PC-3 (cell line): ENCODE measurements around the gene PILRA. TPM values are rescaled to one million over a fixed set of nuclear protein-coding genes. Genes with fewer than 3 reads are reported as not detected.

ENCODE experiments used
- ATAC-seq: fragments of 200-7000 bp; cut with Tn5 transposase; 2 replicates; pipeline ENCODE4 v1.9.1; 2020; ENCODE audit warnings: mild to moderate bottlenecking, moderate library complexity
- BruUV-seq: library from RNA; stranded (reverse); fragments of 400-500 nt; replicated peaks from 2 replicates; lab custom pipeline; 2021; lab: Mats Ljungman, UMichigan
- CTCF ChIA-PET: fragments of 300-600 bp; sonication (Branson Sonifier 250); formaldehyde crosslinking; loops from one replicate; lab custom pipeline; 2022; ENCODE audit warnings: antibody characterized with exemption; lab: Charles Lee
- POLR2A ChIA-PET: fragments of 300-600 bp; sonication (Branson Sonifier 250); formaldehyde crosslinking; loops from one replicate; lab custom pipeline; 2022; ENCODE audit warnings: antibody characterized with exemption; ENCODE audit not compliant: unreplicated experiment; lab: Charles Lee
- DNase-seq: peaks from one replicate; pipeline ENCODE4 v3.0.0-alpha.2; 2015
- H2AFZ ChIP-seq: fragments of 300-600 bp; sonication (generic); 2 replicates; pipeline ENCODE4 v1.6.0; 2016; ENCODE audit warnings: antibody characterized with exemption, low read length
- H3F3A ChIP-seq: fragments of 300-600 bp; sonication (generic); one replicate; pipeline ENCODE4 v1.6.0; 2017; ENCODE audit warnings: antibody characterized with exemption, low read length, control low read depth, mild to moderate bottlenecking; ENCODE audit not compliant: unreplicated experiment
- H3K27ac ChIP-seq: fragments of 300-600 bp; sonication (generic); 2 replicates; pipeline ENCODE4 v1.5.1; 2016; ENCODE audit warnings: mild to moderate bottlenecking, low read length
- H3K27me3 ChIP-seq: fragments of 300-600 bp; sonication (generic); 2 replicates; pipeline ENCODE4 v1.6.1; 2016; ENCODE audit warnings: low read length, mixed read lengths
- H3K36me3 ChIP-seq: fragments of 300-600 bp; sonication (generic); 2 replicates; pipeline ENCODE4 v1.6.1; 2016; ENCODE audit warnings: low read depth, mixed run types, low read length, mixed read lengths
- H3K4me1 ChIP-seq: fragments of 300-600 bp; sonication (generic); 2 replicates; pipeline ENCODE4 v1.5.1; 2016; ENCODE audit warnings: low read length; ENCODE audit not compliant: insufficient read depth
- H3K4me2 ChIP-seq: fragments of 300-600 bp; sonication (generic); 2 replicates; pipeline ENCODE4 v1.6.0; 2016; ENCODE audit warnings: low read length
- H3K4me3 ChIP-seq: fragments of 300-600 bp; sonication (generic); 2 replicates; pipeline ENCODE4 v1.5.1; 2016; ENCODE audit warnings: mild to moderate bottlenecking, low read length, mixed read lengths
- H3K79me2 ChIP-seq: fragments of 300-600 bp; sonication (generic); 2 replicates; pipeline ENCODE4 v1.6.1; 2017; ENCODE audit warnings: low read length, mixed read lengths
- H3K9ac ChIP-seq: fragments of 300-600 bp; sonication (generic); 2 replicates; pipeline ENCODE4 v1.6.0; 2016; ENCODE audit warnings: mild to moderate bottlenecking, low read length
- H3K9me2 ChIP-seq: fragments of 300-600 bp; sonication (generic); replicated peaks from 2 replicates; pipeline ENCODE4 v1.6.1; 2016; ENCODE audit warnings: mixed run types, low read length, mixed read lengths
- H3K9me3 ChIP-seq: fragments of 300-600 bp; sonication (generic); 2 replicates; pipeline ENCODE4 v1.6.1; 2016; ENCODE audit warnings: low read length, mixed read lengths
- H4K20me1 ChIP-seq: fragments of 300-600 bp; sonication (generic); 2 replicates; pipeline ENCODE4 v1.6.1; 2016; ENCODE audit warnings: low read length, mixed read lengths
- CTCF ChIP-seq: fragments of 300-600 bp; sonication (generic); conservative IDR thresholded peaks from 2 replicates; pipeline ENCODE4 v1.5.1; 2017; ENCODE audit warnings: antibody characterized with exemption, low read depth, mild to moderate bottlenecking, low read length
- EZH2 ChIP-seq: fragments of 300-600 bp; sonication (generic); IDR thresholded peaks from one replicate; pipeline ENCODE4 v1.6.1; 2017; ENCODE audit warnings: antibody characterized with exemption, mild to moderate bottlenecking, low read length; ENCODE audit not compliant: unreplicated experiment
- EZH2phosphoT487 ChIP-seq: fragments of 300-600 bp; sonication (generic); IDR thresholded peaks from 2 replicates; pipeline ENCODE4 v1.6.1; 2018; ENCODE audit warnings: mild to moderate bottlenecking, antibody characterized with exemption, low read length, borderline replicate concordance
- intact Hi-C: fragments of 100-400 bp; cut with micrococcal nuclease; formaldehyde crosslinking; loops from 2 replicates; pipeline ENCODE4 v1.9.0; 2023
- total RNA-seq: library from RNA; depleted of rRNA; stranded (reverse); fragments of >200 nt; gene quantifications from 2 replicates; pipeline ENCODE4 v1.2.3, GENCODE V29; 2014

Gene PILRA
- total RNA-seq, 1 experiment from 2014 or later: 1.9 TPM

- no peak for ATAC-seq
- CTCF ChIA-PET: no interaction called here
- TF ChIP-seq CTCF: no peak
- TF ChIP-seq EZH2phosphoT487: no peak
- no peak for TF ChIP-seq EZH2
Observed at GRCh38 chr7:100352984-100353684, 20.2 kb upstream of the PILRA start.

GRCh38 chr7:100353685-100354330, 19.5 kb upstream of the PILRA start:
- DNase-seq (no peak), ATAC-seq (no peak)
- H3F3A ChIP-seq: no peaks in the 10 kb centered on the region
- no peaks in the 10 kb centered on the region for H4K20me1 ChIP-seq
- no peak overlapping the region for H3K9ac ChIP-seq
- H3K4me3 ChIP-seq: no peak overlapping the region
- H3K4me1 ChIP-seq: no peaks in the 10 kb centered on the region
- ChIA-PET CTCF (no interaction called here), POLR2A (no interaction called here)
- TF ChIP-seq EZH2 (no peak), CTCF (no peak), EZH2phosphoT487 (no peak)
- H3K27me3 ChIP-seq: no peaks in the 10 kb centered on the region
- no peaks in the 10 kb centered on the region for H3K79me2 ChIP-seq
- H3K9me3 ChIP-seq: no peaks in the 10 kb centered on the region
- no TSS peak for BruUV-seq
- H3K9me2 ChIP-seq: no peaks in the 10 kb centered on the region
- H3K27ac ChIP-seq: no peak overlapping the region
- H2AFZ ChIP-seq: no peak overlapping the region
- intact Hi-C loops: loop anchor here (10.0 kb wide), 1 partner anchor 51 kb away; no protein-coding TSS in a partner anchor
- peaks cover 29% of the 10 kb centered on the region for H3K36me3 ChIP-seq
- no peak overlapping the region for H3K4me2 ChIP-seq

More at GRCh38 chr7:100352984-100353684, 20.2 kb upstream of the PILRA start:
- intact Hi-C loops: loop anchor here (10.0 kb wide), 1 partner anchor 52 kb away; no protein-coding TSS in a partner anchor
- POLR2A ChIA-PET: no interaction called here
- Histone ChIP-seq H4K20me1 (no peaks in the 10 kb centered on the region), H3K9me2 (no peaks in the 10 kb centered on the region), H3K27ac (no peak overlapping the region), H3K9ac (no peak overlapping the region), H2AFZ (no peak overlapping the region), H3K9me3 (no peaks in the 10 kb centered on the region), H3K4me3 (no peak overlapping the region), H3K4me1 (no peaks in the 10 kb centered on the region), H3K4me2 (no peak overlapping the region), H3F3A (no peaks in the 10 kb centered on the region), H3K79me2 (no peaks in the 10 kb centered on the region), H3K36me3 (peaks cover 27% of the 10 kb centered on the region), H3K27me3 (no peaks in the 10 kb centered on the region)
- BruUV-seq: no TSS peak
- no peak for DNase-seq
